Measurements from ENCODE around the gene ELL. TPM values are rescaled to one million over a fixed set of nuclear protein-coding genes. Genes with fewer than 3 reads are reported as not detected.

Gene ELL
- total and polyA plus RNA-seq, 9 of the 15 experiments (the other 6 are each of a cell fraction or from before 2014, with no cell fraction given), result 0.24 to 22.5 (median 4.1) TPM

DNA sequence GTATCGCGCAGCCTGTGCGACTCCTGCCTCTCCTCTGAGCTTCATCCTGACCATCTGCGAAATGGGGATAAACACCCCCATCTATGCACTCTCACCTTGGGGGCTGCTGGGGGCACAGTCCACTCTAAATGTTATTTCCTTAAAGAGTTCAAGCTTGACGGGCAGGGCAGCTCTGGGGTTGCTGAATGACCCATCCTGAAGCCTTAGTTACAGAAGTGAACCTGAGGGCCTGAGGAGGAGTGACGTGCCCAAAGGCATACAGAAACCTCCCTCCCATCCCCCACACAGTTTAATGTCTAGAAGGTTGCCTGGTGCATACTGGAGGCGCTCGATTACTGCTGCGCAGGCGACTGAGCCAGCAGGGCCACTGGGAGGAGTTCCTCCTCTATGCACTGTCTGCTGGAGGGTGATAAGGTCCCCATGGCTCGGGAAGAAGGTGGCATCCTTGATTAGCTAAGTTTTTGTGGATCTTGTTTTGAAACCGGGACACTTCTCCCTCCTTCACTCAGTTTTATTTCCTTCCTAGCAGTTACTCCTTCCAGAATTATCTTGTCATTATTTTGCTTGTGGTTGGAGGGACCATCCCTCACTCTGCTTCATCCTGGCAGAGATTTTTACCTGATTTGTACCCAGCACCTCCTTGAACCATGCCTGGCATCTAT is 22.1 kb upstream of the ELL start (continued):
- TF ChIP-seq, protein P1, sequence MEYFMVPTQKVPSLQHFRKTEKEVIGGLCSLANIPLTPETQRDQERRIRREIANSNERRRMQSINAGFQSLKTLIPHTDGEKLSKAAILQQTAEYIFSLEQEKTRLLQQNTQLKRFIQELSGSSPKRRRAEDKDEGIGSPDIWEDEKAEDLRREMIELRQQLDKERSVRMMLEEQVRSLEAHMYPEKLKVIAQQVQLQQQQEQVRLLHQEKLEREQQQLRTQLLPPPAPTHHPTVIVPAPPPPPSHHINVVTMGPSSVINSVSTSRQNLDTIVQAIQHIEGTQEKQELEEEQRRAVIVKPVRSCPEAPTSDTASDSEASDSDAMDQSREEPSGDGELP (CRISPR knock-in tag; IDR thresholded peaks at IDR 0.05; ENCODE audit: borderline replicate concordance), result peak; percentile 90
- TF ChIP-seq EP400 (IDR thresholded peaks at IDR 0.05) (peak; percentile 84), PPARD (CRISPR knock-in tag; IDR thresholded peaks at IDR 0.05) (no peak), SREBF2 (CRISPR knock-in tag; IDR thresholded peaks at IDR 0.05) (no peak), RBM39 (optimal IDR thresholded peaks at IDR 0.05; ENCODE audit: low read depth, low read length) (no peak), CXXC5 (CRISPR knock-in tag; IDR thresholded peaks at IDR 0.05) (peak; percentile 91), ZNF239 (CRISPR knock-in tag; IDR thresholded peaks at IDR 0.05) (no peak; the same call in 1 of the 2 replicates), GTF2F1 (IDR thresholded peaks at IDR 0.05; ENCODE audit: low read depth, low read length) (no peak), SAP30 (IDR thresholded peaks at IDR 0.05; ENCODE audit: borderline replicate concordance, insufficient read depth, low read depth, low read length, poor library complexity, severe bottlenecking) (no peak), ZNF57 (CRISPR knock-in tag; IDR thresholded peaks at IDR 0.05) (no peak), ATF7 (IDR thresholded peaks at IDR 0.05) (peak; percentile 87), ZNF143 (CRISPR knock-in tag; IDR thresholded peaks at IDR 0.05) (no peak), SMC3 (conservative IDR thresholded peaks at IDR 0.05; ENCODE audit: insufficient read depth, low read depth, low read length) (peak; percentile 37), TAF1 (IDR thresholded peaks at IDR 0.05; ENCODE audit: control insufficient read depth, extremely low read depth, insufficient read depth, low read length, severe bottlenecking) (peak; percentile 81), SIN3A (IDR thresholded peaks at IDR 0.05; ENCODE audit: borderline replicate concordance in 2 of 2, control insufficient read depth in 1 of 2, low read depth in 2 of 2, low read length in 2 of 2) (peak; percentile 37 to 66; a peak in 2 of 4 replicates), FOXA1 (IDR thresholded peaks at IDR 0.05; ENCODE audit: borderline replicate concordance) (no peak), ZNF232 (CRISPR knock-in tag; IDR thresholded peaks at IDR 0.05) (no peak)
- TF ChIP-seq, protein P2, sequence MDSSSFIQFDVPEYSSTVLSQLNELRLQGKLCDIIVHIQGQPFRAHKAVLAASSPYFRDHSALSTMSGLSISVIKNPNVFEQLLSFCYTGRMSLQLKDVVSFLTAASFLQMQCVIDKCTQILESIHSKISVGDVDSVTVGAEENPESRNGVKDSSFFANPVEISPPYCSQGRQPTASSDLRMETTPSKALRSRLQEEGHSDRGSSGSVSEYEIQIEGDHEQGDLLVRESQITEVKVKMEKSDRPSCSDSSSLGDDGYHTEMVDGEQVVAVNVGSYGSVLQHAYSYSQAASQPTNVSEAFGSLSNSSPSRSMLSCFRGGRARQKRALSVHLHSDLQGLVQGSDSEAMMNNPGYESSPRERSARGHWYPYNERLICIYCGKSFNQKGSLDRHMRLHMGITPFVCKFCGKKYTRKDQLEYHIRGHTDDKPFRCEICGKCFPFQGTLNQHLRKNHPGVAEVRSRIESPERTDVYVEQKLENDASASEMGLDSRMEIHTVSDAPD (CRISPR knock-in tag; IDR thresholded peaks at IDR 0.05), result no peak
- TF ChIP-seq, protein P3, sequence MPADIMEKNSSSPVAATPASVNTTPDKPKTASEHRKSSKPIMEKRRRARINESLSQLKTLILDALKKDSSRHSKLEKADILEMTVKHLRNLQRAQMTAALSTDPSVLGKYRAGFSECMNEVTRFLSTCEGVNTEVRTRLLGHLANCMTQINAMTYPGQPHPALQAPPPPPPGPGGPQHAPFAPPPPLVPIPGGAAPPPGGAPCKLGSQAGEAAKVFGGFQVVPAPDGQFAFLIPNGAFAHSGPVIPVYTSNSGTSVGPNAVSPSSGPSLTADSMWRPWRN (IDR thresholded peaks at IDR 0.05; ENCODE audit: low read depth), result peak; percentile 64; the same call in 1 of the 2 replicates
- TF ChIP-seq, protein P4, sequence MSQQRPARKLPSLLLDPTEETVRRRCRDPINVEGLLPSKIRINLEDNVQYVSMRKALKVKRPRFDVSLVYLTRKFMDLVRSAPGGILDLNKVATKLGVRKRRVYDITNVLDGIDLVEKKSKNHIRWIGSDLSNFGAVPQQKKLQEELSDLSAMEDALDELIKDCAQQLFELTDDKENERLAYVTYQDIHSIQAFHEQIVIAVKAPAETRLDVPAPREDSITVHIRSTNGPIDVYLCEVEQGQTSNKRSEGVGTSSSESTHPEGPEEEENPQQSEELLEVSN (IDR thresholded peaks at IDR 0.05; ENCODE audit: borderline replicate concordance in 1 of 2, extremely low read depth in 1 of 2, insufficient read depth in 1 of 2, insufficient read length in 1 of 2, low read depth in 1 of 2, low read length in 1 of 2, poor library complexity in 1 of 2, severe bottlenecking in 1 of 2), result peak in 1 of 2 experiments; percentile 33
